ENCODE results near the gene ABHD8. TPM values are rescaled to one million over a fixed set of nuclear protein-coding genes. Genes with fewer than 3 reads are reported as not detected.

Gene ABHD8
- total and polyA plus RNA-seq, 2 donors (not counting 1 experiment from before 2014, with no cell fraction given) = 5.2 to 7.2 TPM

GRCh38 chr19:17305216-17305516 lies 1.9 kb upstream of the ABHD8 start:
- Histone ChIP-seq H2AFZ (ENCODE audit: insufficient read depth, low read depth, low read length, poor library complexity, severe bottlenecking) (peak overlapping the region; percentile 83), H3K27ac (ENCODE audit: low read length in 2 of 2) (peak overlapping the region; percentile 37 to 57), H3K9me3 (ENCODE audit: control extremely low read depth in 1 of 3, control insufficient read depth in 2 of 3, insufficient read depth in 1 of 3, low read length in 2 of 3) (no peaks in the 10 kb centered on the region), H3K36me3 (replicated peaks in 1 of 2; ENCODE audit: control extremely low read depth in 1 of 2, control insufficient read depth in 1 of 2, extremely low read depth in 1 of 2, insufficient read depth in 2 of 2, low read length in 1 of 2) (no peaks in the 10 kb centered on the region), H3K4me1 (ENCODE audit: control insufficient read depth in 2 of 2, insufficient read depth in 2 of 2, low read length in 2 of 2) (peaks cover 33 to 51% of the 10 kb centered on the region in 2 donors), H3K79me2 (ENCODE audit: control insufficient read depth, insufficient read depth, low read length) (peaks cover 44% of the 10 kb centered on the region), H3K27me3 (replicated peaks in 1 of 4; ENCODE audit: control extremely low read depth in 1 of 4, control insufficient read depth in 3 of 4, insufficient read depth in 4 of 4, low read length in 3 of 4) (no peaks in the 10 kb centered on the region), H3K4me2 (replicated peaks; ENCODE audit: low read depth, low read length, poor library complexity, severe bottlenecking) (peak overlapping the region; percentile 96), H3K9ac (ENCODE audit: low read length) (no peak overlapping the region), H4K20me1 (ENCODE audit: control insufficient read depth, insufficient read depth, low read length, poor library complexity, severe bottlenecking) (peaks cover 8% of the 10 kb centered on the region), H3K4me3 (ENCODE audit: control extremely low read depth in 1 of 5, extremely low read depth in 1 of 5, insufficient read depth in 1 of 5, low read depth in 2 of 5, low read length in 4 of 5) (peak overlapping the region in 3 of 5 experiments; percentile 6 to 38 (median 20))
- TF ChIP-seq EZH2 (IDR thresholded peaks at IDR 0.05; ENCODE audit: borderline replicate concordance, insufficient read depth, low read depth, low read length, poor library complexity, severe bottlenecking) = no peak
- TF ChIP-seq, protein P1, sequence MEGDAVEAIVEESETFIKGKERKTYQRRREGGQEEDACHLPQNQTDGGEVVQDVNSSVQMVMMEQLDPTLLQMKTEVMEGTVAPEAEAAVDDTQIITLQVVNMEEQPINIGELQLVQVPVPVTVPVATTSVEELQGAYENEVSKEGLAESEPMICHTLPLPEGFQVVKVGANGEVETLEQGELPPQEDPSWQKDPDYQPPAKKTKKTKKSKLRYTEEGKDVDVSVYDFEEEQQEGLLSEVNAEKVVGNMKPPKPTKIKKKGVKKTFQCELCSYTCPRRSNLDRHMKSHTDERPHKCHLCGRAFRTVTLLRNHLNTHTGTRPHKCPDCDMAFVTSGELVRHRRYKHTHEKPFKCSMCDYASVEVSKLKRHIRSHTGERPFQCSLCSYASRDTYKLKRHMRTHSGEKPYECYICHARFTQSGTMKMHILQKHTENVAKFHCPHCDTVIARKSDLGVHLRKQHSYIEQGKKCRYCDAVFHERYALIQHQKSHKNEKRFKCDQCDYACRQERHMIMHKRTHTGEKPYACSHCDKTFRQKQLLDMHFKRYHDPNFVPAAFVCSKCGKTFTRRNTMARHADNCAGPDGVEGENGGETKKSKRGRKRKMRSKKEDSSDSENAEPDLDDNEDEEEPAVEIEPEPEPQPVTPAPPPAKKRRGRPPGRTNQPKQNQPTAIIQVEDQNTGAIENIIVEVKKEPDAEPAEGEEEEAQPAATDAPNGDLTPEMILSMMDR (IDR thresholded peaks at IDR 0.05) = no peak
- Mint-ChIP-seq H3K4me3 (peak overlapping the region; percentile 91), H3K27me3 (no peaks in the 10 kb centered on the region), H3K4me1 (peaks cover 50% of the 10 kb centered on the region), H3K27ac (peak overlapping the region; percentile 90), H3K9me3 (ENCODE audit: insufficient read depth) (no peaks in the 10 kb centered on the region)
- POLR2A ChIA-PET = interaction anchor here (0.6 to 1.5 kb wide), 16 partner anchors 13 to 1356 kb away, joined by 3 to 12 read pairs (median 7); partner anchors contain the start of genes BABAM1 and USE1
- CTCF ChIA-PET = interaction anchor here (0.6 to 2.9 kb wide), 18 partner anchors 11 to 234 kb away, joined by 3 to 18 read pairs (median 4); partner anchors contain the start of genes ANKLE1, ANO8, BABAM1 and USE1
- DNase-seq (no peak), ATAC-seq (ENCODE audit: low read depth) (no peak)
- intact Hi-C loops (cut with micrococcal nuclease) = loop anchor here (1.0 to 10.0 kb wide), 9 partner anchors 13 to 718 kb away; partner anchors contain the start of genes BABAM1, HAUS8, MYO9B and OCEL1
- 5% methylated on average over 7 of the region's 7 CpGs for WGBS (ENCODE audit: insufficient coverage)
